ENCODE results near the gene DRGX. TPM values are rescaled to one million over a fixed set of nuclear protein-coding genes. Genes with fewer than 3 reads are reported as not detected.

DRGX gene
- total RNA-seq, 1 donor from 2014 or later, result not detected

DNA sequence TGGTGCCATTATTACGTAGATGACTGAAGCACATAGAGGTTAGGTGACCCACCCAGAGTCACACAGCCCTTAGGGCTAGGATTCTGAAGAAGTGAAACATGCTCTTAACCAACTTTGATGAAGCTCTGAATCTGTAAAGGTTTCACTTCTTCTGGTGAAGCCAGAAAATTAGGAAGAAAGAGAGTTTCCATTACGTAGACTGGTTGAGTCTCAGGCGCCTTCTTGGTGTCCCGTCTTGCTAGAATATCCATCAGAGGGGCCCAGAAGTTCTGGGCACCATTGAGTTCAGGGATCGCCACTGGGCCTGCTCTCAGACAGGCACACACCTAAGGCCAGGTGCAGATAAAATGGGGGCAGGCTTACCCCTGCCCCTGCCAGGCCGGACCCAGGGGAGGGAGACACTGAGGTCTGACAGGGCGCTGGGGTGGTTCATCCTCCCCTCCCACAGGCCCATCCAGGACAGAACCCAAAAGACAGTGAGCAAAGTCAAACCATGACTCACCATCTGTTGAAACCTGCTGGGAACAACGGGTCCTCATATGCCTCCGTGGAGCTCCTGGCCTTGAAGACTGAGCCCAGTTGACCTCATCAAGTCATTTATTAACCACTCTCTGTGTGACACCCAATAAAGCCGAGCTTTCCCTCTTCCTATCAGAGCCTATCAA lies 33.2 kb downstream of the DRGX start:
- Histone ChIP-seq H3K27me3 (ENCODE audit: control insufficient read depth, insufficient read depth, low read length) (no peaks in the 10 kb centered on the region), H3K4me3 (ENCODE audit: low read depth, low read length) (no peak overlapping the region), H3K36me3 (ENCODE audit: control insufficient read depth, insufficient read depth, low read length) (no peaks in the 10 kb centered on the region)
- DNase-seq (ENCODE audit: low read depth) (no peak), FAIRE-seq (no peak)
- TF ChIP-seq, protein P1, sequence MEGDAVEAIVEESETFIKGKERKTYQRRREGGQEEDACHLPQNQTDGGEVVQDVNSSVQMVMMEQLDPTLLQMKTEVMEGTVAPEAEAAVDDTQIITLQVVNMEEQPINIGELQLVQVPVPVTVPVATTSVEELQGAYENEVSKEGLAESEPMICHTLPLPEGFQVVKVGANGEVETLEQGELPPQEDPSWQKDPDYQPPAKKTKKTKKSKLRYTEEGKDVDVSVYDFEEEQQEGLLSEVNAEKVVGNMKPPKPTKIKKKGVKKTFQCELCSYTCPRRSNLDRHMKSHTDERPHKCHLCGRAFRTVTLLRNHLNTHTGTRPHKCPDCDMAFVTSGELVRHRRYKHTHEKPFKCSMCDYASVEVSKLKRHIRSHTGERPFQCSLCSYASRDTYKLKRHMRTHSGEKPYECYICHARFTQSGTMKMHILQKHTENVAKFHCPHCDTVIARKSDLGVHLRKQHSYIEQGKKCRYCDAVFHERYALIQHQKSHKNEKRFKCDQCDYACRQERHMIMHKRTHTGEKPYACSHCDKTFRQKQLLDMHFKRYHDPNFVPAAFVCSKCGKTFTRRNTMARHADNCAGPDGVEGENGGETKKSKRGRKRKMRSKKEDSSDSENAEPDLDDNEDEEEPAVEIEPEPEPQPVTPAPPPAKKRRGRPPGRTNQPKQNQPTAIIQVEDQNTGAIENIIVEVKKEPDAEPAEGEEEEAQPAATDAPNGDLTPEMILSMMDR (IDR thresholded peaks at IDR 0.05; ENCODE audit: insufficient read depth, low read length, severe bottlenecking), result no peak

DNA sequence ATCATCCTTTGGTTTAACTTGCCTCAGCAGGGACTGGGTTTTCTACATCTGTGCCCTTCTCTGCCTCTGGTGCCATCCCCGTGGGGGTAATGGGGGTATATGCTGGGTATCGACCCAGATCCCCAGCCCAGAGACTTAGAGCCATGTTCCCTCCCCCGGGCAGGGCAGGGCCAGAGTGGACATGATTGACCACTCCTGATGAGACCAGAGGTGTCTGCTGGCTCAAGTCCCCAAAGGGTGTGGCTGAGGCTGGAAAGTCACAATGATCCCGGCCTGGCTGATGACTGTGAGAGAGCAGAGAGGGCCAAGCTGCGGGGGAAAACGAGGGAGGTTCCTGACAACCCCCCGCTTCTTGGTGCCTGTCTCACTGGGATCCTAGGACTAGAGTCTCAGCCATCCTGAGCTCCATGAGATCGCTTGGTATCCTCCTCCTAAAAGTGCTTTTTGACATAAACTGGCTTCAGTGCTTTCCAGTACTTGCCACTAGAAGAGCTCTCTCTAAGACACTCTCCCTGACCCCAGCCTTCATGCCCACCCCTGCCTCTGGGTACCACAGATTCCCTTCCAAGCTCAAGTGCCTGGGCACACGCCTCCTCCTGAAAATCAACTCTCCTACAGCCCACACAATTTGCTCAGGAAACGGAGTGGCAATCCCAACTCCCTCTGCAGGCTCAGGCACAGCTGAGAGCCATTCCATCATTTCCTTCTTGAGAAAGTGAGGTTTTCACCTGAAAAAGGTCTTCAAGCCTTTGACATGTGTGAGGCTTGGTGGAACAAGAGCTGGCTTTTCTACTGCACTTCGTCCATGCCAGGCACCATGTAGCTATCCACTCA lies 33.9 kb downstream of the DRGX start:
- DNase-seq (ENCODE audit: low read depth) (no peak), FAIRE-seq (no peak)
- Histone ChIP-seq H3K27me3 (ENCODE audit: control insufficient read depth, insufficient read depth, low read length) (no peaks in the 10 kb centered on the region), H3K36me3 (ENCODE audit: control insufficient read depth, insufficient read depth, low read length) (no peaks in the 10 kb centered on the region), H3K4me3 (ENCODE audit: low read depth, low read length) (no peak overlapping the region)
- TF ChIP-seq, protein P1 (IDR thresholded peaks at IDR 0.05; ENCODE audit: insufficient read depth, low read length, severe bottlenecking), result no peak

DNA sequence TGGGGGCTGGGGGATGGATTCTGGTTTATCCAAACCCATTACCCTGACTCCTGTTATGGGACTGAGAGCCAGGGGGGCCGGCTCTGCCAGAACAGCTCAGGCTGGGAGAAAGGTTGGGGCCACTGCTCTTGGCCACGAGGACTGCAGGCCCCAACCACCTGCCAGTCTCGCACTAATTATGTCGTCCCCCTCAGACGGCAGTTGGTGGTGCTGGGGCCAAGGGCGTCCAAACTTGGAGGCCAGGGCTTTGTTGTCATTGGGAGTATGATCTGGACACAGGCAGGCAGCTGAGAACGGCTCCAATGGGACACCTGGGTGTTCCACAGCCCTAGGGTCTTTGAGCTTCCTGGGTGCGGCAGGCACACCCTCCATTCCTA lies 34.7 kb downstream of the DRGX start:
- FAIRE-seq (no peak), DNase-seq (ENCODE audit: low read depth) (no peak)
- no peak overlapping the region for H3K4me3 ChIP-seq (ENCODE audit: low read depth, low read length)
- TF ChIP-seq, protein P1 (IDR thresholded peaks at IDR 0.05; ENCODE audit: insufficient read depth, low read length, severe bottlenecking), result no peak
- H3K36me3 ChIP-seq (ENCODE audit: control insufficient read depth, insufficient read depth, low read length), result no peaks in the 10 kb centered on the region
- no peaks in the 10 kb centered on the region for H3K27me3 ChIP-seq (ENCODE audit: control insufficient read depth, insufficient read depth, low read length)

DNA sequence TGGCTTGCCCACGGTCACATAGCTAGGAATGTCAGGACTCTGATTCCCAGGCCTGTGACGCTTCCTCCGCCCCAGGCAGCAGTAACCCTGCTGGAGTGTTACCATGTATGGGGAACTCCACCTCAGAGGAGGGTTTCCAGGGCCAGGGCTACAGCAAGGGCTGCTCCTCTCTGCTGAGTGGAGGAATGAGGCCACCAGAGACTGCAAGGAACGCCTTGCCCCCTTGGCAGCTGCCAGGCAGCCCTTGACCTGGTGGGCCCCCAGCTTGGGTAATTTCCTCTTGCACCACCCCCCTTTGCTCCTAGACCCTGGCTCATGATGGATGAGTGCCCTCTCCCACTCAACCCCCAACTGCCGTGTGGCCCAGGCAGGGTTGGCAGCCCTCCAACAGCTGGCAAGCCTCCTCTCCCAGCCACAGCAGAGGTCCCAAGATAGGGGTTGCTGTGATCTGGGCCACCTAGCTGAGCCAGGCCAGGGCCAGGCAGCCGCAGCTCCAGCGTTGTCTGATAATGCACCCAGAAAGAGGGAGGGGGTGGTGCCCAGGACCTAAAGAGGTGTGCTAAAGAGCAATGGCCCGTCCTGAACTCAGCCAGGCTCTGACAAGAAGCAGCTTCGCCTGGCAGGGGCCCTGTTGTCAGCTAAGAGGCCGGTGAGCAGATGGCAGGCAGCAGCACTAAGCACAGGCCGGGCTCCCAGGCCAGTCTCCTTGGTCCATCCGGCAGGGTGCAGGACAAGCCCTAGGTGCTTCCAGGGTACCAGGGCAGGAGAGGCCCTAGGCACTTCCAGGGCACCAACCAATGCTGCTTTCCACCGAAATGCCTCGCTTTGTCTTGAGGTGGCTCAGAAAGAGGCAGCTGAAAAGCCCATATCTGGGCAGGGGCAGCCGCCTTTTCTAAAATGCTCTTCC lies 35.4 kb downstream of the DRGX start:
- H3K27me3 ChIP-seq (ENCODE audit: control insufficient read depth, insufficient read depth, low read length), result no peaks in the 10 kb centered on the region
- no peak for DNase-seq (ENCODE audit: low read depth)
- no peaks in the 10 kb centered on the region for H3K36me3 ChIP-seq (ENCODE audit: control insufficient read depth, insufficient read depth, low read length)
- FAIRE-seq, result no peak
- TF ChIP-seq, protein P1 (IDR thresholded peaks at IDR 0.05; ENCODE audit: insufficient read depth, low read length, severe bottlenecking), result no peak
- H3K4me3 ChIP-seq (ENCODE audit: low read depth, low read length), result no peak overlapping the region

DNA sequence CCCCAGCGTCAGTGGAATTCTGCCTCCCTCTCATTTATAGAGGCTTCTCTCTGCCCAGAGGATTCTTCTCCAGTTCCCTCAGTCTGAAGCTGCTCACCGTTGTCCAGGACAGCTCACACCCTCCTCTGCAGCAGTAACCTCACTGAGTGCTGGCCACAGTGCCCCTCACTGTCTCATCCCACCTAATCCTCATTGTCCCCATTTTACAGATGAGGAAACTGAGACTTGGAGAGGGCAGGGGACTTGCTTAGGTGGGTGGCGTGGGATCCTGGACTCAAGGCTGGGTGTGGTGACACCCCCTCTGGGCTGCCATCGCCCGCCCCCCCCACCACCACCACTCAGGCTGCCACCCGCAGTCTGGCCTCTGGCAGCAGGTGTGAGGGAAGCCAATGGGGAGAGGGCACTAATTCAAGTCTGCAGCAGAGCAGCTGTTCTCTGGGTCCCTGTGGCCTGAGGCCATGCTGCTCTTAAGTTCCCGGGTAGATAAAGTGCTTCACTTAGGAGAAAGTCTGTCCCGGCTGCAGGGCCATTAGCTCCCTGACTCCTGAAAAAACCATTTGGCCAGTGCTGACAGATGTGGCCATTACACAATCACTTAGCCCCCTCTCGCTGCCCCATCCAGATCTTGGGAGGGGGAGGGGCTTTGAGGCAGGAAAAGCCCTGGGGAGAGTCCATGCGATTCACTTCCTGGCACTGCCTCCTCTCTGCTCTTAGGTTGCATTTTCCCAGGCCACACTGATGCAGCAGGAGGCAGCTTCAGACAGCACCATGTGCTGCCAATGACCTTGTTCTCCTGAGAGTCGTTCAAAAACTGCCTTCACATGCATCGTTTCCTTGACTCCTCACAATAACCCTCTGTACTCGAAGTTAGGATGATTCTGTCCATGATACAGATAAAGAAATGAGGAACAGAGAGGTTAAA lies 36.3 kb downstream of the DRGX start:
- TF ChIP-seq, protein P1 (IDR thresholded peaks at IDR 0.05; ENCODE audit: insufficient read depth, low read length, severe bottlenecking), result no peak
- Histone ChIP-seq H3K4me3 (ENCODE audit: low read depth, low read length) (no peak overlapping the region), H3K36me3 (ENCODE audit: control insufficient read depth, insufficient read depth, low read length) (no peaks in the 10 kb centered on the region), H3K27me3 (ENCODE audit: control insufficient read depth, insufficient read depth, low read length) (no peaks in the 10 kb centered on the region)
- FAIRE-seq (no peak), DNase-seq (ENCODE audit: low read depth) (peak; percentile 2)

Data from bronchial epithelial cell (primary cell).